IPS DF 4.7 (cell line): ENCODE data around the gene IRF8.
"Not testable (repeated sequence)": the region's sequence is repeated elsewhere in the genome, so short reads cannot be mapped to it uniquely, and the experiment has no call there.

ENCODE experiments used
- DNase-seq: peaks from one replicate; pipeline ENCODE4 v3.0.0-alpha.2; 2013; ENCODE audit warnings: low spot score; ENCODE audit errors: extremely low read depth

Gene IRF8

GRCh38 chr16:85892760-85893159 lies 6.2 kb upstream of the IRF8 start:
- DNase-seq = no peak

DNA sequence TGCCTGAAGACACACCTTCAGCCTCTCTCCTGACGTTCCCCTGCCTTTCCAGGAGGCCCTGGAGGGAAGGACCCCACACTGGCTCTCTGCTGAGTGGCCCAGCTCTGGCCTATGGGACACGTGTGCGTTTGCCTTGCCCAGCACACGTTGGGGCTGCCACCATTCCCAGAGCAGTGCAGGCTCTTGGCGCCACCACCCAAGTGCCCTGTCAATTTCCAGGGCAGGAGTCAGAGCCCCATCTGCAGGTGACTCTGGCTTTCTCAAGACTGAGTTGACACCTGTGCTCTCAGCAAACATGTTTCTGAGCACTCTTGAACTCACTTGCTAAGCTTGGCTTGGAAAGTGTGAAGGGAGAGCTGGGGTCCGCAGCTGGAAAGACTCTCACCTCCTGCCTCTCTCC lies 4.7 kb upstream of the IRF8 start:
- DNase-seq = no peak

- no peak for DNase-seq
Measured at GRCh38 chr16:85897382-85897781, 1.6 kb upstream of the IRF8 start.

GRCh38 chr16:85899444-85899843 lies 482 bp downstream of the IRF8 start:
- DNase-seq = no peak

DNA sequence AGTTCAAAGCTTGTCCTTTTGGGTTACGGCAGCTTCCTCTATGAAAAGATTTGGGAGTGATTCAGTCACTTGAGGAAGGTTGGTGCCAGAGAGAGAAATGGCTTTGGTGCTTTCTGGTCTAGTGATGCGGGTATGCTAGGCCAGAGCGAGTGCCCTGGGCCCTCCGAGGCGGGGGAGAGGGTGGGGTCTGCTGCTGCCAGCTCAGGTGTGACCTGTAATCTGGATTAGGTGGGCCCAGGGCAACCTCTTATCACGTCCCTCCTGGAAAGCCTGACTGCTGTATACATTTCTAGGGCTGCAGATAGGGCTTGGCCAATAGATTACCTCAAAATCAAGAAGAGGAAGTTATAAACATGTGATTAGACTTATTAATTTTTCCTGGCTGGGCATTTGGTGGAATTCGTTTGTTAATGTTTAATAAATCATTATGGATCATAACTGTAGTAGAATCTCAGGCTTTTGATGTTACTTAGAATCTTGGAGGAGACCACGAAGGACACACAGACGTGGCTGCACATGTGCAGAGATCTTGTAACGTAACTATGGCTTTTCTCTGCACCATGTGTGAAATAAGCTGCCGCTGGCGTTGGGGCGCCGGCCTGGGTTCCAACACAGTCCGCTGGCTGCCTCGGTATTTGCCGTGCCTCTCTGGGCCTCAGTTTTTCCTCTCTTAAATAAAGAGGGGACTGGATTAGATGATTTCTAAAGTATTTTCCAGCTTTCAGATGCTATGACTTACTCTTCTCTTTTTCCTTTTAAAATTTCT lies 1.2 kb downstream of the IRF8 start:
- DNase-seq = no peak

DNA sequence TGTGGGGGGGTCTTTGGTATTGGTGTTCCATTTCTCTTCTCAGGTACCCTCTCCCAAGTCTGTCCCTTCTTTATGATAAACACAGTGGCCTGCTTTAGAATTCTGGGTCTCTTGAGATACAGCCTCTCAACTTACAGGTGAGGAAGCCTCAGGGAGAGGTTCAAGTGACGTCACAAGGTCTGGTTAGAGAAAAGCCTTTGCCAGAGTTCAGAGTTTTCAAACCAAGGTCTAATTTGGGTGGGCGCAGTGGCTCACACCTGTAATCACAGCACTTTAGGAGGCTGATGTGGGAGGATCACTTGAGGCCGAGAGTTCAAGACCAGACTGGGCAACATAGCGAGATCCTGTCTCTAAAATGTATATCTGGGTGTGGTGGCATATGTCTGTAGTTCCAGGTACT lies 2.1 kb downstream of the IRF8 start:
- no peak for DNase-seq

GRCh38 chr16:85901773-85902365 lies 2.9 kb downstream of the IRF8 start:
- no peak for DNase-seq

DNA sequence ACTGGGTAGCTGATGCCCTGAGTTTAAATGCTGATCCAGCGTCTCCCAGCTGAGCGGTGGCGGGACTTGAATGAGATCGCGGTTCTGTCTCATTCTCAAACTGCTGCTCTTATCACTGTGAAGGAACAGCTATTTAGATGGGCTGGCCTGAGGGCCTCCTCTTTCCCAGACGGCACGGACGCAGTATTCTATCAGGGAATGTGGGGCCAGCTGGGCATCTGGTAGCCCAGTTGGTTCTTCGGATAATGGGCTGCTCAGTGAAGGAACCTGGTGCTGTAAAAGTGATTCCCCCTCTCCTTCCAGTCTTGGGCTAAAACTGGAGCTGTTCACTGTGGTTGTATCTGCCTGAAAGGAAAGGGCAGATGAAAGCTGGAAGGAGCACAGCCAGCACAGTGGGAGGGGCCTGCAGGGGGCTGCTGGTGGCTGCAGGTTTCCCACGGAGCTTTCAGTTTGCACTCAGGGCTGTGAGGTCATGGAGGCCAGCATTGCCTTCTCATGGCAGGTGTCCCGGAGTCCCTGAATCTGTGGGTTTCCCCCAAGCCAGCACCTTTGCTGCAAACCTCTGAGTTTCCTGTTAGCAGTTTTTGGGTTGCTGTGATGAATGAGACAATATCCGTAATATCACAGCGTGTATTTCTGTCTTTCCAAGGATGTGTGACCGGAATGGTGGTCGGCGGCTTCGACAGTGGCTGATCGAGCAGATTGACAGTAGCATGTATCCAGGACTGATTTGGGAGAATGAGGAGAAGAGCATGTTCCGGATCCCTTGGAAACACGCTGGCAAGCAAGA lies 3.6 kb downstream of the IRF8 start:
- no peak for DNase-seq

- no peak for DNase-seq
Measured at GRCh38 chr16:85903559-85903958, 4.6 kb downstream of the IRF8 start.

DNA sequence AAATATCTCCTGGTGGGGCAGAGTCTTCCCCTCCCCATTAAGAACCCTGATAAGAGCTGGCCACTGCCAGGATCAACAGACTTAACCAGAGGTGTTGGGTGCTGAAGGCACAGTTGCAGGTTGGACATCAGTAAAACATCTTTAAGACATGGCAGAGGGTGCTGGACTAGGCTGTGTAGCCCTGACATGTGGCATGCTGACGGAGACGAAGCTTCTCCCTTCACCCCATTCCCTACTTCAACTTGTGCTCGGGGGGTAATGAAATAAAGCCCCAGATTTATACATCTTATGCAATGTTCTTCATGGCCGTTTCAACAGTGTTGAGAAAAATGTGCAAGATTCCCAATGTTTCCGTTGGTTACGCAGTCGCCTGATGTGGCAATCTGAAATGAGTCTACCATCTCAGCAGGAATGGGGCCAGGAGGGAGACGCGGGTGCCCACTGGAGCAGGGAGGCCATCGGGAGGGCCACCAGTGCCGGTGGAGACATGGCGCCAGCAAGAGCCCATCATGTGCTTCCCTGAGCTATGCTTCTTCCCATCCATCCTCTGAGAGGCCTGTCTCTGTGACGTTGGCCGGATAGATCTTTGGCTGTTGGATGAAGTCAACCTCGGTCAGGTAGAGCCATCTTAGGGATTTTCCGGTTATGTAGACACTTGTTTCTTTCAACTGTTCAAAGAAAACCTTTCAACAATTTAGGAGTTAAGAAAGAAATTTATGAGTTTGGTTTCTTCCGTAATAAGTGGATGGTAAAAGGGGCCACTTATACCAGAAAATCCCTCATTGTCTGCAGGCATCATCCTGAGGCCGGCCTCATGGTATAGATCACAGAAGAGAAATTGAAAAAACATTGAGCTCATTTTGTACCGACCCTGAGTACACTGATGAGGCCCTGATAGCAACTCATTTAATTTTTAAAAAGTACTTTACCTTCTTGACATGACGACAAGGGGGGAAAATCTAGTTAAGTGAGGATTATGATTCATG lies 6.4 kb downstream of the IRF8 start:
- no peak for DNase-seq

DNA sequence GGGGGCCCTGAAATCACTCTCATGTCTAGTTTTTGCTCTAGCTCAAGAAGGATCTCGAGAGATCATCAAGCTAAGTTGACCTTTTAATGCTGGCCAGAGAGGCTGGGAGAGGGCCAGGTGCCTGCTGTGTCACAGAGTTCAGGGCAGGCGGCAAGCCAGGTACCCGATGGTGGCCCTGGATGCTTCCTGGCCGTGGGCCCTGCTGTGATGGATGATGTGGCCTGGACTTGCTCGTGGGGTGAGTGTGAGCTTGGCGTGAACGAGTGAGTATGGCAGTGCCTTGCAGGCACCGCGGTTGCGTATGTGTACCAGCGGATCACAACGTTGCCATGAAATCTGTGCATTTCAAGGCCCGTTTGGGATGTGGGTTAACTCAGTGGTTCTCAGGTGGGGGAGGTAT lies 7.4 kb downstream of the IRF8 start:
- DNase-seq = no peak

- DNase-seq = not testable (repeated sequence)
Measured at GRCh38 chr16:85907231-85907630, 8.3 kb downstream of the IRF8 start.

- DNase-seq = no peak
Measured at GRCh38 chr16:85908444-85908843, 9.5 kb downstream of the IRF8 start.

- DNase-seq = no peak
Measured at GRCh38 chr16:85908889-85909589, 10.1 kb downstream of the IRF8 start.

DNA sequence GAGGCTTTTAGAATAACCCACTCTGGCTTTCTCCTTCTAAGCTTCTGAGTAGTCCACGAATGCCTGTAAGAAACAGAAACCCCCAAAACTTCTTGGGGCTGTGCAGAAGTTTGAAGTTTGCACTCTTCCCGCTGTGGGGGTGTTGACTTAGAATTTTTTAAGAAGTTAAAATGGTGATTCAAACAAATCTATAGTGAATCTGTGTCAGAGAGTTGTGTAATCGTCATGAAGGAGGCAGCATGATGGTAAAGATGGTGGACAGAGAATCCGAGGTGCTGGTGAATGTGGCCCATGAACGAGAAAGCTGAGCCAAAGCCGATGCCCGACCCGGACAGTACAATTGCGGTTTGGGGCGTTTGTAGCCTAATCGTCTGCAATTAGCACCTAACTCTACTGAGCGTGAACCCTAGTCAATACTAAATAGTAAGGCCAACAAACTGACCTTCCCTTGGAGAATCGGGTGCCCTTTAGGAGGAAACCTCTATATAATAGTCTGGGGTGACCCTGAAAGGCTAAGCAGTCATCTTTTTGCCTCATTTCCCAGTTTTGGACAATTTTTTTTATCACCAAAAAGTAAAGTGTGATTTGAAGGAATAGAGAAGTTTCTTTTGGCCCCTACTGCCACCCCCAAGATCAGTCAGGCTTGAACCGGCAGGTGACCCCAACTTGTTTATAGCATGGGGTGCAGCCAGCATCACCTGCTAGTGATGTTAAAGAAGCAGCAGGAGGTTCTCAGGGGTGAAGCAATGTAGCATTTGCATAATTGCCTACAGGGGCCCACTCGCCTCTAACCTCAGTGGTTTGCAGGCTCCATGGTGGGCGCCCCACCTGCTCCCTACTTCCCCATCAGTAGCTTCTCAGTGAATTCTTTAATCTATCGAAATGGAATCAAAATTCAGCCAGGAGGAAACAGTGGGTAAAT lies 11.2 kb downstream of the IRF8 start:
- no peak for DNase-seq

- no peak for DNase-seq
Measured at GRCh38 chr16:85910854-85911247, 11.9 kb downstream of the IRF8 start.

GRCh38 chr16:85911251-85911930 lies 12.4 kb downstream of the IRF8 start:
- DNase-seq = no peak

DNA sequence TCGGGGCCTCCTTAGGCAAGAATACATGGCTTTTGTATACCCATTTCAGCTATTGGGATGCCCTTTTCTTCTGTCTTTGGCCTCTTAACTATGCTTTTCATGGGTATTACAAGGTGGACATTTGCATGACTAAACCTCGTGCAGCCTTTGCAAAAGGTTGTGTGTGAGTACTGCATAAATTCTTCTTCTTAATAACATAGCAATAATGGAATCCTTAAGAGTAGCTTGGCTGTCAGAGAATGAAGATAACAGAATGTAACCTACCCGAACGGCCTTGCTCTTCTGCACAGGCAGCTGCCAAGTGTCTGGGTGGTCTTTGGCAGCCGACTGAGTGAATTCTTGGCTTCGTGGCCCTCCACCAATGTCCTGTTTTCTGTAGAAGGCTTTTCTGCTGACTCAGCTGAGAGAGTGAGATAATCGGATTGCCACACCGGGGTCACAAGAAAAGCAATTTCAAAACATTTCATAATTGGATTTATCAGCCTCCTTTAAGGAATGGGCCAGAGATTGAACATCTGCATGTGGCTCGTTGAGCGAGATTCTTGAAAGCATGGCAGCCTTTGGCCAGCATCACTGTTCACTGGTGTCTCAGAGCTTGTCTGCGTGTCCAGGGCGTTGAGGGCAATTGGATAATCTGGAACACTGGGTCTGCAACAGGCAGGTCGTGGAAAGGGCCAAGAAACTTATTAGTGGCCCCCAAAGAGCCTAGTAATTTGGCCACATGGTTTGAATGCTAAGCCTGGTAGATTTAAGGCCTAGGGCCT lies 13.4 kb downstream of the IRF8 start:
- no peak for DNase-seq
